Effector memory CD8-positive, alpha-beta T cell (primary cell): Measurements from ENCODE around the gene EPHB1.
"Not testable (repeated sequence)": the region's sequence is repeated elsewhere in the genome, so short reads cannot be mapped to it uniquely, and the experiment has no call there.

Experiments
- ATAC-seq: fragments of 150-1000 bp; cut with Tn5 transposase; replicated peaks from 2 replicates; pipeline ENCODE4 v1.10.0; 2021; ENCODE audit warnings: mild to moderate bottlenecking, moderate library complexity
- DNase-seq, 3 experiments: peaks; one replicate each; pipeline ENCODE4 v3.0.0; 2021
- H3K27ac Mint-ChIP-seq, 2 donors: one replicate each; pipeline ENCODE4 v1.8.0; 2022; ENCODE audit warnings: mild to moderate bottlenecking in 2 of 2, mixed read lengths in 2 of 2, moderate library complexity in 2 of 2
- H3K27me3 Mint-ChIP-seq, 2 donors: one replicate each; pipeline ENCODE4 v1.8.0; 2022; ENCODE audit warnings: mixed read lengths in 2 of 2
- H3K36me3 Mint-ChIP-seq: one replicate; pipeline ENCODE4 v1.8.0; 2022; ENCODE audit warnings: mild to moderate bottlenecking, moderate library complexity, mixed read lengths; ENCODE audit not compliant: insufficient read depth
- H3K4me1 Mint-ChIP-seq, 2 donors: one replicate each; pipeline ENCODE4 v1.8.0; 2022; ENCODE audit warnings: low read depth in 2 of 2, mixed read lengths in 2 of 2
- H3K4me3 Mint-ChIP-seq, 2 donors: one replicate each; pipeline ENCODE4 v1.8.0; 2022; ENCODE audit warnings: mild to moderate bottlenecking in 2 of 2, mixed read lengths in 2 of 2, moderate library complexity in 2 of 2
- H3K9me3 Mint-ChIP-seq, 2 donors: one replicate each; pipeline ENCODE4 v1.8.0; 2022; ENCODE audit warnings: mixed read lengths in 2 of 2

Gene EPHB1

GRCh38 chr3:135047061-135047460 lies 252.0 kb downstream of the EPHB1 start:
- Mint-ChIP-seq H3K27ac (no peak overlapping the region), H3K4me3 (no peak overlapping the region), H3K9me3 (peaks cover 3 to 6% of the 10 kb centered on the region in 2 donors), H3K36me3 (peaks cover 4% of the 10 kb centered on the region), H3K27me3 (no peaks in the 10 kb centered on the region), H3K4me1 (no peaks in the 10 kb centered on the region)
- ATAC-seq, result no peak
- no peak for DNase-seq

- Mint-ChIP-seq H3K36me3 (peaks cover 4% of the 10 kb centered on the region), H3K4me3 (no peak overlapping the region), H3K27ac (no peak overlapping the region), H3K9me3 (peaks cover 6% of the 10 kb centered on the region in 2 donors), H3K27me3 (no peaks in the 10 kb centered on the region), H3K4me1 (no peaks in the 10 kb centered on the region)
- DNase-seq (no peak), ATAC-seq (no peak)
Observed at GRCh38 chr3:135050536-135050935, 255.5 kb downstream of the EPHB1 start.

GRCh38 chr3:135051409-135051973 lies 256.4 kb downstream of the EPHB1 start:
- no peak for ATAC-seq
- Mint-ChIP-seq H3K27me3 (no peaks in the 10 kb centered on the region), H3K9me3 (peaks cover 6% of the 10 kb centered on the region in 2 donors), H3K4me3 (no peak overlapping the region), H3K36me3 (peaks cover 4% of the 10 kb centered on the region), H3K27ac (no peak overlapping the region), H3K4me1 (no peaks in the 10 kb centered on the region)
- no peak for DNase-seq

GRCh38 chr3:135055449-135055848 lies 260.4 kb downstream of the EPHB1 start:
- Mint-ChIP-seq H3K4me3 (no peak overlapping the region), H3K9me3 (peaks cover 2 to 13% of the 10 kb centered on the region in 2 donors), H3K27me3 (no peaks in the 10 kb centered on the region), H3K36me3 (no peaks in the 10 kb centered on the region), H3K4me1 (no peaks in the 10 kb centered on the region), H3K27ac (no peak overlapping the region)
- no peak for ATAC-seq
- DNase-seq, result no peak

- Mint-ChIP-seq H3K27me3 (no peaks in the 10 kb centered on the region), H3K4me3 (no peak overlapping the region), H3K4me1 (no peaks in the 10 kb centered on the region), H3K27ac (no peak overlapping the region), H3K9me3 (peaks cover 0 to 13% of the 10 kb centered on the region in 2 donors), H3K36me3 (no peaks in the 10 kb centered on the region)
- ATAC-seq (no peak), DNase-seq (no peak)
Observed at GRCh38 chr3:135056084-135056730, 261.1 kb downstream of the EPHB1 start.

GRCh38 chr3:135056733-135057310 lies 261.8 kb downstream of the EPHB1 start:
- DNase-seq, result no peak
- Mint-ChIP-seq H3K27me3 (no peaks in the 10 kb centered on the region), H3K9me3 (peaks cover 0 to 13% of the 10 kb centered on the region in 2 donors), H3K36me3 (no peaks in the 10 kb centered on the region), H3K27ac (no peak overlapping the region), H3K4me3 (no peak overlapping the region), H3K4me1 (no peaks in the 10 kb centered on the region)
- ATAC-seq, result no peak

GRCh38 chr3:135057996-135058395 lies 262.9 kb downstream of the EPHB1 start:
- Mint-ChIP-seq H3K36me3 (no peaks in the 10 kb centered on the region), H3K9me3 (peaks cover 0 to 8% of the 10 kb centered on the region in 2 donors), H3K27me3 (no peaks in the 10 kb centered on the region), H3K4me1 (no peaks in the 10 kb centered on the region), H3K27ac (no peak overlapping the region), H3K4me3 (no peak overlapping the region)
- DNase-seq (no peak), ATAC-seq (no peak)

- Mint-ChIP-seq H3K27ac (no peak overlapping the region), H3K4me1 (no peaks in the 10 kb centered on the region), H3K9me3 (peaks cover 0 to 19% of the 10 kb centered on the region in 2 donors), H3K4me3 (no peak overlapping the region), H3K27me3 (no peaks in the 10 kb centered on the region), H3K36me3 (no peaks in the 10 kb centered on the region)
- ATAC-seq (no peak), DNase-seq (no peak)
Observed at GRCh38 chr3:135059580-135059979, 264.5 kb downstream of the EPHB1 start.

GRCh38 chr3:135066844-135067727 lies 272.0 kb downstream of the EPHB1 start:
- not testable (repeated sequence) for H3K27ac Mint-ChIP-seq, H3K4me3 Mint-ChIP-seq, H3K4me1 Mint-ChIP-seq, ATAC-seq, DNase-seq, H3K36me3 Mint-ChIP-seq
- peaks cover 0 to 14% of the 10 kb centered on the region in 2 donors for H3K27me3 Mint-ChIP-seq
- peaks cover 7 to 33% of the 10 kb centered on the region in 2 donors for H3K9me3 Mint-ChIP-seq

- H3K4me1 Mint-ChIP-seq, result no peaks in the 10 kb centered on the region
- peaks cover 7 to 38% of the 10 kb centered on the region in 2 donors for H3K9me3 Mint-ChIP-seq
- H3K36me3 Mint-ChIP-seq, result no peaks in the 10 kb centered on the region
- peaks cover 0 to 14% of the 10 kb centered on the region in 2 donors for H3K27me3 Mint-ChIP-seq
- no peak for ATAC-seq
- no peak overlapping the region for H3K27ac Mint-ChIP-seq
- no peak for DNase-seq
- H3K4me3 Mint-ChIP-seq, result no peak overlapping the region
Observed at GRCh38 chr3:135068011-135068410, 273.0 kb downstream of the EPHB1 start.

GRCh38 chr3:135069406-135069805 lies 274.3 kb downstream of the EPHB1 start:
- DNase-seq, result no peak
- no peak for ATAC-seq
- H3K27ac Mint-ChIP-seq, result no peak overlapping the region
- H3K27me3 Mint-ChIP-seq, result peaks cover 0 to 14% of the 10 kb centered on the region in 2 donors
- no peaks in the 10 kb centered on the region for H3K4me1 Mint-ChIP-seq
- no peak overlapping the region for H3K4me3 Mint-ChIP-seq
- H3K36me3 Mint-ChIP-seq, result no peaks in the 10 kb centered on the region
- peaks cover 7 to 29% of the 10 kb centered on the region in 2 donors for H3K9me3 Mint-ChIP-seq

GRCh38 chr3:135071483-135071882 lies 276.4 kb downstream of the EPHB1 start:
- Mint-ChIP-seq H3K36me3 (no peaks in the 10 kb centered on the region), H3K9me3 (peaks cover 3 to 23% of the 10 kb centered on the region in 2 donors), H3K27ac (no peak overlapping the region), H3K4me1 (no peaks in the 10 kb centered on the region), H3K4me3 (no peak overlapping the region), H3K27me3 (peaks cover 0 to 14% of the 10 kb centered on the region in 2 donors)
- DNase-seq (no peak), ATAC-seq (no peak)

- Mint-ChIP-seq H3K4me3 (no peak overlapping the region), H3K36me3 (no peaks in the 10 kb centered on the region), H3K27ac (no peak overlapping the region), H3K9me3 (peaks cover 2 to 13% of the 10 kb centered on the region in 2 donors), H3K4me1 (no peaks in the 10 kb centered on the region), H3K27me3 (peaks cover 0 to 6% of the 10 kb centered on the region in 2 donors)
- no peak for DNase-seq
- ATAC-seq, result no peak
Observed at GRCh38 chr3:135072431-135072830, 277.4 kb downstream of the EPHB1 start.
